Neuron (in vitro differentiated cells): ENCODE results near the gene SLC1A7.

ENCODE experiments used
- H2AFZ ChIP-seq: one replicate; pipeline ENCODE4 v1.6.1; 2013; ENCODE audit warnings: low read depth, mild to moderate bottlenecking, inconsistent platforms, low read length, moderate library complexity
- H3K27me3 ChIP-seq: one replicate; pipeline ENCODE4 v1.6.1; 2013; ENCODE audit warnings: low read length; ENCODE audit not compliant: insufficient read depth
- H3K36me3 ChIP-seq: one replicate; pipeline ENCODE4 v1.6.1; 2013; ENCODE audit warnings: low read length; ENCODE audit not compliant: insufficient read depth
- H3K4me1 ChIP-seq: one replicate; pipeline ENCODE4 v1.6.1; 2013; ENCODE audit warnings: low read length; ENCODE audit not compliant: insufficient read depth
- H3K4me3 ChIP-seq: 2 replicates; pipeline ENCODE4 v1.5.1; 2013; ENCODE audit warnings: mild to moderate bottlenecking, low read length, moderate library complexity
- H3K9me3 ChIP-seq: one replicate; pipeline ENCODE4 v1.6.1; 2013; ENCODE audit warnings: low read length

Gene SLC1A7

DNA sequence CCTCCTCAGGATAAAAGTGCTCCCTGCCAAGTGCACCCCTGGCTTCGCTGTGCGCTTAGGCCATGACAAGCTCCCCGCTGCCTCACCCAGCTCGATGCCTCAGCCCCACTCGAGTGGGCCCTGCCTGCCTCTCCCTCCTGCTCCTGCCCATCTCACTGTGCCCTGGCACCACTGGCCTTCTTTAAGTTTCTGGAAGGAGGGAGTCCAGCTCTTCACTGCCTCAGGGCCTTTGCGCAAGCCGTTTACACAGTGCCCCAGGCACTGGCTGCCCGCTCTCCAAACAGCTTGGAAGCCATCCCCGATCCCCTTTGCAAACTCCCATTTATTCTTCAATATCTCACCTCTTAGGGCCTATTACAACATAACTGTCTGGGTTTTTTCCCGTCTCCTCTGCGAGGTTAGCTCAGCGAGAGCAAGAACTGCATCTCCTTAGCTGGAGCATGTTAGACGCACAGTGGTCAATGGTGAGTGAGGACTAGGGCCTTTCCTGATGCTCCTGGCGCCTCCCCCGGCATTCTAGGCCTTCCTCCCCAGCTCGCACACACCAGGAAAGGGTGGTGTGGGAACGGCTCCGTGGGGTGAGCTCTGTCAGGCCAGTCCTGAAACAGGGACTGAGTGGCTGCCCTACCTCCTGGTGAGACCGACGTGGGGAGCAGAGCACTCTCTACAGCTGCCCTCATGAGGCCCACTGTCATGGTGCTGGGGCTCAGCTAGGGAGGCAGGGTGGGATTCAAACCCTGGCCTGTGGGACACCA, 48.5 kb downstream of the SLC1A7 start:
- H2AFZ ChIP-seq, result no peak overlapping the region
- H3K4me3 ChIP-seq, result no peak overlapping the region
- no peaks in the 10 kb centered on the region for H3K4me1 ChIP-seq
- peaks cover 13% of the 10 kb centered on the region for H3K9me3 ChIP-seq
- peaks cover 2% of the 10 kb centered on the region for H3K27me3 ChIP-seq
- no peaks in the 10 kb centered on the region for H3K36me3 ChIP-seq

DNA sequence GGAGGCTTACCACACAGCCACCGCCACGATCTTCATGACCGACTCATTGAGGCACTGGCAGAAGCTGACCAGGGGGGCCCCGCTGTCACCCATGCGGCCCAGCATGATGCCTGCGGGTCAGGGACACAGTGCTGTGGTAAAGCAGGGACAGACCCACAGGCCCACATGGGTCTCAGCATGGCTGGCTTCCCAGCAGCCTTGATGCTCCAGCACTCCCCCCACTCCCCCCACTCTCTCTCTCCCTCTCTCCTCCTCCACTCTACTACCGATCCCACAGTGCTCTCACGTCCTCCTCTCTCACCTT, 49.0 kb downstream of the SLC1A7 start:
- Histone ChIP-seq H3K9me3 (peaks cover 8% of the 10 kb centered on the region), H2AFZ (no peak overlapping the region), H3K4me3 (no peak overlapping the region), H3K36me3 (no peaks in the 10 kb centered on the region), H3K27me3 (peaks cover 2% of the 10 kb centered on the region), H3K4me1 (no peaks in the 10 kb centered on the region)

DNA sequence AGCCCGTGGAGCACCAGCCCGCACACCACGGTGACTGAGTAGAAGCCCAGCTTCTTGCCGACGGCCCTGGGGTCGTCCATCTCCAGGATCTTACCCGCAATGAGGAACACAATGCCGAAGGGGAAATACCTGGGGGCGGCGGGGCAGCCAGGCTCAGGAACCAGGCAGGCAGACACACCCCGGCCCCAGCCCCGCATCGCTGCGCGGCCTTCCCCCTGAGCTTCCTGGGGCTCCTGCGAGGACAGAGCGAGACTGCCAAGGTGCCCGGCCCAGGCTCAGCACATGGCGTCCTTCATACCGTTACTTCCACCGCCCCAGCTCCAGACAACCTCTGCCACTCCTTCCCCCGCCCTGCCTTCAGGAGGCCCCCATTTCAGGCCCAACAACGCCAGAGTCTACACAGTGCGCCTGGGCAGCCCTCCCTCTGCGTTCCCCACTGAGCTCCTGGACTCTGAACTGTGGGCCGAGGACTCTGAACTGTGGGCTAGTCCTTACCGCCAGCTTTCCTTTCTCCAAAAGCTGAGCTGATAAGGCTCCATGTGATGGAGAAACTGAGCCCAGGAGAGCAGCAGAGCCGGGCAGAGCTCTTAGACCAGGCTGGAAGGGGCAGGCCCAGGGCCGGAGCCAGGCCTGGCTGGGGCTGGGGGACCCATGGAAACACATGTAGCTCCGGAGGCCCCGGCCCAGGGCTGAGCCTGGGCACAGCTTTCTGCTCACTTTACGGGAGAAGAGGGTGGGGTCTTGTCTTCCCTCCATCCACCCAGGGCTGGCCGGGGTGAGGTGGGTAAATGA, 49.6 kb downstream of the SLC1A7 start:
- no peak overlapping the region for H2AFZ ChIP-seq
- no peaks in the 10 kb centered on the region for H3K4me1 ChIP-seq
- H3K36me3 ChIP-seq, result no peaks in the 10 kb centered on the region
- H3K4me3 ChIP-seq, result no peak overlapping the region
- peaks cover 3% of the 10 kb centered on the region for H3K9me3 ChIP-seq
- peaks cover 2% of the 10 kb centered on the region for H3K27me3 ChIP-seq

DNA sequence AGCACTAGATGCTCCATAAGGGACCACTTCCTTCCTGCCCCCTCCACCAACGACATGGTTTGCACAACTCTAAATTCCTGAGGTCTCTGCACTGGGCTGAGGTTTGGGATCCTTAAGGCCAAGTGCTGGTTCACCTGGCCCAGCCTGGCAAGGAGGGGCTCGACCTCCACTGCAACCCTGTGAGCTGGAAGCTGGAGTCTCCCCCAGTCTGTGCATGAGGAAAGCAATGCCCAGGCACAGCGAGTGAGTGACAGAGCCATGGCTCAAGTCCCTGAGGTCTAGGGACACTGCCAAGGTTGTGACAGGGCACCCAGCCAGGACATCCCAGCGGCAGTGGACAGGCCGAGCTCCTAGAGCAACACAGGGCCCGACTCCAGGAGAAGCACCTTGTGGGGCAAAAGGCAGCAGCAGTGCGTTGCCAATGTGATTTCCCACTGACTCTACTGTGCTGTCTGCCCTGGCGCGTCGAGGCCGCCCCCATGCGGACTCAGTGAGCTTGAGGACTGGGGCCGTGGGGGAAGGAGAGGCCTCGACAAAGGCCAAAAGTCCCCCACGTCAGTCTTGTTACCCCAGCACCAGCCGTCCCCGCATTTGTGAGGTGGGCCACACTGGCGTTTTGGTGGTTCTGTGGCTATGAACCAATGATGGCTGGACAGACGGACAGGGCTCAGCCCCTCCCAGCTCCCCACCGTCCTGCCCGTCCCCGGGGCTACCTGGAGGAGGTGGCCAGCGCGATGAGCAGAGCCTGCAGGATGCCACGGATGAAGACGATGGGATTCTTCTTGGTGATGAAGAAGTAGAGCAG, 50.4 kb downstream of the SLC1A7 start:
- peaks cover 2% of the 10 kb centered on the region for H3K27me3 ChIP-seq
- no peak overlapping the region for H3K4me3 ChIP-seq
- no peaks in the 10 kb centered on the region for H3K4me1 ChIP-seq
- H3K9me3 ChIP-seq, result peaks cover 3% of the 10 kb centered on the region
- H3K36me3 ChIP-seq, result no peaks in the 10 kb centered on the region
- H2AFZ ChIP-seq, result no peak overlapping the region

DNA sequence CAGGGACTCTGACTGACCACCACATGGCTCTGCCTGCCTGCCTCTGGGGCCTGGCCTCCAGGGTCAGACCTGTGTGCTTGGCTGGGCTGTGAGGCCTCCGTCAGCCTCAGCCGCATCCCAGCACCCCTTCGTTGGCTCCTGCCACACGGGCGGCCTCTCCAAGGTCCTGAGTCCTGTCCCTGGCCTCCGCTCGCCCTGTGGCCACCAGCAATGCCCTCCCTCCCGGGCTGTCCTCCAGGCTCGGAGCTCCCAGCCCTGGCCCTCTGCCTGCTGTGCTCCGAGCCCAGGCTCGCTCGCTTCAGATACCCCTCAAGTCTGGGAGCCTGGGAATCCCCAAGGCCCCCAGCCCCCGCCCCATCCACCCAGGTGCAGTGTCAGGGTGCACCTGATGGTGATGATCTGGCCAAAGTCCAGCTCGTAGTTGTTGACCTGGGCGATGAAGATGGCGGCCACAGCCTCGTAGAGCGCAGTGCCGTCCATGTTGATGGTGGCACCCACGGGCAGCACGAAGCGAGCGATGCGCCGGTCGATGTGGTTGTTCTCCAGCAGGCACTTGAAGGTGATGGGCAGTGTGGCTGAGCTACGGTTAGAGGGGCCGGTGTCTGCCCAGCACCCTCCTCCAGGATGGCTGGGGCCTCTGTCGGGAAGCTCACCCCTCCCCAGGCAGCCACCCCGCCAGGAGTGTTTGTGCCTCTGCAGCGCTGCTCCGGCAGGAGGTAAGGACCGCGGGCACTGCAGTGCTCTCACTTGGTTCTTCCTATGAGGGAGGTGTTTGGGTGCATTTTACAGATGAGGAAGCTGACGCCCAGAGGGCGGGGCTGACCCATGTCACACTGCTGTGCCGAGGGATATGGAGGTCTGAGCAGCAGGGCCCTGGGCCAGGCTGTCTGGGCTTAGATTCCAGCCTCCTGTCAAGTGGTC, 52.0 kb downstream of the SLC1A7 start:
- no peaks in the 10 kb centered on the region for H3K4me1 ChIP-seq
- H3K9me3 ChIP-seq, result no peaks in the 10 kb centered on the region
- H3K4me3 ChIP-seq, result no peak overlapping the region
- H3K36me3 ChIP-seq, result no peaks in the 10 kb centered on the region
- H2AFZ ChIP-seq, result no peak overlapping the region
- peaks cover 2% of the 10 kb centered on the region for H3K27me3 ChIP-seq

DNA sequence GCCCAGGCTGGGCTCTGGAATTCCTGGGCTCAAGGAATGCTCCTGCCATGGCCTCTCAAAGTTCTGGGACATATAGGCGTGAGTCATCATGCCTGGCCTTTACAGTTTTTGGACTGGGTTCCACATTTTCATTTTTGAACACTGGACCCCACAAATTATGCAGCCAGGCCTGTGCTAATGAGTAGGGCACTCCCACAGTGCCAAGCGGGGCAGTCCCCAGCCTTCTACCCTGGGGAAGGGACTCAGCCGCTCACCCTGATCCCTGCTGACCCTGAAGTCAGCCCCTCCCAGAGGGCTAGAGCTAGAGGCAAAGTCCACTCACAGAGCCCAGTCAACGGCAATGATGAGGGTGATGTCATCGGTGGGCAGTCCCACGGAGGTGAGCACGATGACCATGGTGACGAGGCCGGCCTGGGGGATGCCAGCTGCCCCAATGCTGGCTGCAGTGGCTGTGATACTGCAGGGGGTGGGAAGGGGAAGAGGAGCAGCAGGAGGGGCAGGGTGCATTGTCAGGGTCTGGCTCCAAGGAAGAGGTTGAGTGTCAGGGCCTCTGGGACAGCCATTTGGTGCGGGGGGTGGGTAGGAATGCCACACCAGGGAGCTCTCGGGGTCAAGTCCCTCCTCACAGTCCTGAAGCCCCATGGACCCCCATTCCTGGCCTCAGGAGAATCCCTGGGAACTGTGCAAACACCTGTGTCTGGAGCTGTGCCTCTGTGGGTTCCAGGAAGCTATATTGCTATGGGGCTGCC, 52.8 kb downstream of the SLC1A7 start:
- H3K36me3 ChIP-seq, result no peaks in the 10 kb centered on the region
- H2AFZ ChIP-seq, result no peak overlapping the region
- H3K4me3 ChIP-seq, result no peak overlapping the region
- no peaks in the 10 kb centered on the region for H3K4me1 ChIP-seq
- H3K27me3 ChIP-seq, result peaks cover 2% of the 10 kb centered on the region
- no peaks in the 10 kb centered on the region for H3K9me3 ChIP-seq

DNA sequence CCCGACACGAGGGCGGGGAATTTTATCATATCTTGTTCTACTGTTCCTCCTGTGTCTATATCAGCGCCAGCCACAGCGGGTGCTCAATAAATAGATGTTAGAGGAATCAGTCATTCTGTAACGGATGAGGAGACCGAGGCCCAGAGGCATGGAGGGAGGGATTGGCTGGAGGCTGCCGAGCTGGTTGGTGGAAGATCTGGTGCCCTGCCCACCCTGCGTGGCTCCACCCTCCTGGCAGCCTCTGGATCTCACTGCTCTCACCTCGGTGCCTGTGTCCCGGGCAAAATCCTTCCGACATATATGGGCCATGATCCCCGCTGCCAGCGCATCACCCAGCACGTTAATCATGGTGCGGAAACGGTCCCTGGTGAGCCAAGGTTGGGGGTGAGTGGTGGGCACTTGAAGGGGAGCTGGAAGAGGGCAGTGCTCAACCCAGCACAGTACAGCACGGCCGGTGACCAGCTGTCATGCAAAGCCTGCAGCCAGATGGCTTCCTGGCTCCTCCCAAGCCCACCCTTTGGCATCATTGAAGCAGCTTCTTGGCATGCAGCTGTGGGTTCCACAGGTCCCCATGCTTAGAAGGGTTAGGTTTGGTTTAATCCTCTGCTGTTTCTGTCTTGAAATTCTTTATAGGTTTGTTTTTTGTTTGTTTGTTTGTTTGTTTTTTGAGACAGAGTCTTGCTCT, 53.7 kb downstream of the SLC1A7 start:
- Histone ChIP-seq H2AFZ (no peak overlapping the region), H3K27me3 (peaks cover 2% of the 10 kb centered on the region), H3K4me1 (no peaks in the 10 kb centered on the region)

DNA sequence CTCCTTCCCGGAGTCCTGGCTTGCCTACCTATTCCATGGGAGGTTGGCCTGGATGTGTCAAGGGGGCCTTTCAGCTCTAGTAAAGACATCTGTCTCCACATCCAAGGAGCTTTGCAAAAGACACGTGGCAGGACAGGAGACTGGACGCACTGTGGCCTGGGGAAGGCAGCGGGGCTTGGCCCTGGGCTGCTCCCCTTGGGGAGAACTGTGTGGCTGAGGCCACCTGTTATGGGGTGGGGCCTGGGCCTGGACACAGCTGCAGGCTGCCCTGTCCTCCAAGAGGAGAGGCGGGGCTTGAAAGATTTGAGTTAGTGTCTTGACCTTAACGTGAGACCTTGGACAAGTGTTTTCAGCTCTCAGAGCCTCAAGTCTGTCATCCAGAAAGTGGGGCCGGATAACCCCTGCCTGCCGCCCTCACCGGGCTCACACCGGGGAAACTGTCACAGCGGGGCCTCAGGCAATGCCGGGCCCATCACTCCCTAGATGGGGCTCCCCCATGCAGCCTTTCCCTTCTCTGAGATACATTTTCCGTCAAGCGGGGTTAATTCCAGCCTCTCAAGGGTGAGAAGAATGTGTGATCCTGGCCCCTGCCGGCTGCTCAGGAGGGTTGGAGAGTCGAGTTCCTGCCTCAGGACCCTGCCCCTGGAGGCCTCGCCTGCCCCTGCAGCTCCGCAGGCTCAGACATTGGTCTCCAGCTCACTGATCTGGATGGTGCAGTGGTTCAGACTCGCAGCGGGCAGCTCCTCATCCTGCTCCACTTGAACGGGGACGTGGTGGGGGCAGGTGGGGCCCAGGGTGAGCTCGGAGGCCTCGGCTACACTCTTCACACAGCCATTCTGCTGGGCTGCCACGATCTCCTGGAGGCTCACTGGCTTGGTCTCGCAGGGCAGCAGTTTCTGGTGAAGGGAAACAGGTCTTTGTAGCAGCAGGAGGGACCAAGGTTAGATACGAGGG, 54.8 kb downstream of the SLC1A7 start:
- no peak overlapping the region for H2AFZ ChIP-seq
- H3K9me3 ChIP-seq, result no peaks in the 10 kb centered on the region
- no peaks in the 10 kb centered on the region for H3K4me1 ChIP-seq
- H3K27me3 ChIP-seq, result peaks cover 8% of the 10 kb centered on the region
- H3K4me3 ChIP-seq, result no peak overlapping the region
- H3K36me3 ChIP-seq, result no peaks in the 10 kb centered on the region

More for the DNA sequence above, 53.7 kb downstream of the SLC1A7 start:
- Histone ChIP-seq H3K36me3 (no peaks in the 10 kb centered on the region), H3K4me3 (no peak overlapping the region), H3K9me3 (no peaks in the 10 kb centered on the region)

DNA sequence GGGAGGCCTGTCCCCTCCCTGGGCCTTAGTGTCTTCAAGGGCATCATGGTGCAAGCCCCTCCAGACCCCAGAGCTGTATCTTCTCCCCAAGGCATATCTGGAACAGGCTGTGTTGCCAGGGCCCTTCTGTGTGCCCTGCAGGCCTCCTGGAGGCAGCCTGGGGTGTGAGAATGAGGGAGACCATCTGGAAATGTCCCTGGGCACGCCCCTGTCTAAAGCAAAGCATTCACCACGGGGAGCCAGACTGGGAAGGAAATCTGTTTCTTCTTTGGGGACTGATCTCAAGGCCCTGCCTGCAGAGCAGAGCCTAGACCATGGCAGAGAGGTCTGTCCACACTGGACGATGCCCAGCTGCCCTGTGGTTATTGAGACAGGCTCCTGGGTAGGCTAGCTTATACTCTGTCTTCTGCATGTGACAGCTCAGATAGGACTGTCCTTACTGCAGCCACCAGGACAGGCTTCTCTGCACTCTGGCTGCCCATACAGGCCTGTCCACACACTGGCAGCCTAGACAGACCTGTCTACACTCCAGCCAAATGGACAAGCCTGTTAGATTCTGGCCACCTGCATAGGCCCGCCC, 55.9 kb downstream of the SLC1A7 start:
- H3K4me1 ChIP-seq, result no peaks in the 10 kb centered on the region
- no peak overlapping the region for H2AFZ ChIP-seq
- no peaks in the 10 kb centered on the region for H3K36me3 ChIP-seq
- peaks cover 12% of the 10 kb centered on the region for H3K27me3 ChIP-seq
- no peaks in the 10 kb centered on the region for H3K9me3 ChIP-seq
- no peak overlapping the region for H3K4me3 ChIP-seq

DNA sequence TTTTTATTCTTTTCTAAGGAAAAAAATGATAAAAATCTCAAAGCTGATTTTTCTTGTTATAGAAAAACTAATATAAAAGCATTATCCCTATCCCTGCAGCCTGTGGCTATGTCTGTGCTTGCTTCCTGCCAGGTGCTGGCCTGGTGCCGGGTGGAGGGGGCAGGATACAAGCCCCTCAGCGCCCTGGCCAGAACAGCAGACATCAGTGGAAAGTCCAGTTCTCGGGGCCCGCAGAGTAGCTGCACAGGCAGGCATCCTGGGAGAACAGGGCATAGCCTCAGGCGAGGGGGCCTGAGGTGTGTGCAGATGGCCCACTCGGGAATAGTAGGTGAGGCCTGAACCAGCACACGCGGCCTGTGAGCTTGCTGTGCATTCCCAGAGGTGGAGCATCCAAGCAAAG, 57.0 kb downstream of the SLC1A7 start:
- no peaks in the 10 kb centered on the region for H3K9me3 ChIP-seq
- no peak overlapping the region for H3K4me3 ChIP-seq
- no peaks in the 10 kb centered on the region for H3K36me3 ChIP-seq
- no peaks in the 10 kb centered on the region for H3K4me1 ChIP-seq
- no peak overlapping the region for H2AFZ ChIP-seq
- H3K27me3 ChIP-seq, result peaks cover 18% of the 10 kb centered on the region

DNA sequence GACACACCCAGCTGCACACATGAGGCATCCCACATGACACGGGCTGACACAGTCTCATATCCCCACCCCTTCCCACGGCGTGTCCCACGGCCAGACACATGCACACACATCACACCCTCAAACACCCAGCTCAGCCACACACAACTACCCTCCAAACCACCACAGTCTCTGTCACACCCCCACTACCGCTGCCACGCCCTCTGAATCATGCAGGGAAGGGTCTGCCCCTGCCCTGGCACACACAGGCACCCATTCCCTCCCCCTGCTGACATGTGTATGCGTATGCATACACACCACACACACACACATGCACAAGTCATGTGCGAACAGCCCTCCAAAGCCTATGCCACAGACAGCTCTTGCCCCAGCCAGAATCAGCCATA, 57.9 kb downstream of the SLC1A7 start:
- no peak overlapping the region for H3K4me3 ChIP-seq
- H3K27me3 ChIP-seq, result peaks cover 18% of the 10 kb centered on the region
- H3K4me1 ChIP-seq, result no peaks in the 10 kb centered on the region
- no peaks in the 10 kb centered on the region for H3K9me3 ChIP-seq
- no peak overlapping the region for H2AFZ ChIP-seq
- H3K36me3 ChIP-seq, result no peaks in the 10 kb centered on the region
